GM18867 (cell line): ENCODE data around the gene GZF1.

ENCODE experiments used
- ATAC-seq: cut with Tn5 transposase; IDR thresholded peaks from one replicate; pipeline ENCODE4 v1.9.1; 2021; ENCODE audit warnings: mild to moderate bottlenecking, moderate library complexity; ENCODE audit not compliant: unreplicated experiment

The GZF1 gene

DNA sequence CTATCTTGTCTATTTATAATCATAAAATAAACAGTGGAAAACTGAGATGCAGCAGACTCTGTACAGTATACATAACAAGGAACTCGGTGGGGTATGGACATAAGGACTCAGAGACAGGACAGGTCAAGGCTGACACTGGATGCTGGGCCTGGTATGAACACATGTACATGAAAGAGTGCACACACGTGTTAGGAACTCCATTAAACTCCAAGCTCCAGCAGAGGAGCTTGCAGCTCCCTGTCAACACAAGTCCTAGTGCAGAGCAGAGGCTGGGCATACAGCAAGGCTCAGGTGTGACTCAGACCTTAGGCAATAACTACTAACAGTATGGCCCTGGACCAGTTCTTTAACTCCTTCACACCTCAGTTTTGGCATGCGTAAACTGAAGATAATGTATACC, 42.2 kb downstream of the GZF1 start:
- no peak for ATAC-seq

GRCh38 chr20:23406880-23407279, 44.9 kb downstream of the GZF1 start:
- ATAC-seq, result no peak

- peak; percentile 95 for ATAC-seq
These were observed 45.9 kb downstream of the GZF1 start for GRCh38 chr20:23407781-23408464.

GRCh38 chr20:23408957-23409356, 47.0 kb downstream of the GZF1 start:
- no peak for ATAC-seq

- no peak for ATAC-seq
These were observed 47.8 kb downstream of the GZF1 start for GRCh38 chr20:23409800-23410199.

GRCh38 chr20:23410916-23411695, 49.1 kb downstream of the GZF1 start:
- ATAC-seq, result no peak

- ATAC-seq, result no peak
These were observed 50.0 kb downstream of the GZF1 start for GRCh38 chr20:23412026-23412425.

- no peak for ATAC-seq
These were observed 52.0 kb downstream of the GZF1 start for GRCh38 chr20:23413862-23414422.

- no peak for ATAC-seq
These were observed 52.7 kb downstream of the GZF1 start for GRCh38 chr20:23414526-23415188.

GRCh38 chr20:23415555-23415954, 53.6 kb downstream of the GZF1 start:
- ATAC-seq, result no peak

GRCh38 chr20:23415959-23416583, 54.1 kb downstream of the GZF1 start:
- no peak for ATAC-seq

DNA sequence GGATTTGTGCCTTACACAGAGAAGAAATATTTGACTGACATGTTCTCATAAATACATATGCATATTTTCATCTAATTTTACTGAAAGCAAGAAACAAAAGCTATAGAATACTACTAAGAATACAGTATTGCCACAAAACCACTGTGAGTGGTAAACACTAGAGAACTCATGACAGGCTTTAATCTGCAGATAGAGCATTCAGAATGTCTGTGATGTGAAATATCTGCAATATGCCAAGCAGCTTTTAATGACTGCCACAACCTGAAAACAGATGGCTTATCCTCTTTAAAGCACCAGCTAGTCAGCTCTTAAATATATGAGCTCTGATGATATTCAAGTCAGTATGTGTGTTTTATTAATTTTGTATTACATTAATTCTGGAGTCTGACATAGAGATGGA, 55.9 kb downstream of the GZF1 start:
- no peak for ATAC-seq

DNA sequence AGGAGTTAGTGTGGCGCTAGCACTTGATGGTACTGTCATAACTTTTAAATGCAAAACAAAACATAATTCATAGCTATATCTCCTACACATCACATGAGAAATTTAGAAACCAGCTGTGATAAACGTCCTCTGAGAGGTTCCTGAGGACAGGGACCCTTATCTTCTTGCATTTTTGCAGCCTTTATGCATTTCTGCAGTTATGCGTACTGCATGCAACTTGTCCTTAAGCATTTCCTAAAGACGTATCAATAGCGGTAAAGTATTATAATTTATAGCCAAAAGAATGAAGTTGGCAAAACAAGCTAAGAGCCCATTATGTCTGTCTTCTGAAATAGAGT, 57.6 kb downstream of the GZF1 start:
- no peak for ATAC-seq

- ATAC-seq, result peak; percentile 28
These were observed 58.3 kb downstream of the GZF1 start for GRCh38 chr20:23419995-23420901.

DNA sequence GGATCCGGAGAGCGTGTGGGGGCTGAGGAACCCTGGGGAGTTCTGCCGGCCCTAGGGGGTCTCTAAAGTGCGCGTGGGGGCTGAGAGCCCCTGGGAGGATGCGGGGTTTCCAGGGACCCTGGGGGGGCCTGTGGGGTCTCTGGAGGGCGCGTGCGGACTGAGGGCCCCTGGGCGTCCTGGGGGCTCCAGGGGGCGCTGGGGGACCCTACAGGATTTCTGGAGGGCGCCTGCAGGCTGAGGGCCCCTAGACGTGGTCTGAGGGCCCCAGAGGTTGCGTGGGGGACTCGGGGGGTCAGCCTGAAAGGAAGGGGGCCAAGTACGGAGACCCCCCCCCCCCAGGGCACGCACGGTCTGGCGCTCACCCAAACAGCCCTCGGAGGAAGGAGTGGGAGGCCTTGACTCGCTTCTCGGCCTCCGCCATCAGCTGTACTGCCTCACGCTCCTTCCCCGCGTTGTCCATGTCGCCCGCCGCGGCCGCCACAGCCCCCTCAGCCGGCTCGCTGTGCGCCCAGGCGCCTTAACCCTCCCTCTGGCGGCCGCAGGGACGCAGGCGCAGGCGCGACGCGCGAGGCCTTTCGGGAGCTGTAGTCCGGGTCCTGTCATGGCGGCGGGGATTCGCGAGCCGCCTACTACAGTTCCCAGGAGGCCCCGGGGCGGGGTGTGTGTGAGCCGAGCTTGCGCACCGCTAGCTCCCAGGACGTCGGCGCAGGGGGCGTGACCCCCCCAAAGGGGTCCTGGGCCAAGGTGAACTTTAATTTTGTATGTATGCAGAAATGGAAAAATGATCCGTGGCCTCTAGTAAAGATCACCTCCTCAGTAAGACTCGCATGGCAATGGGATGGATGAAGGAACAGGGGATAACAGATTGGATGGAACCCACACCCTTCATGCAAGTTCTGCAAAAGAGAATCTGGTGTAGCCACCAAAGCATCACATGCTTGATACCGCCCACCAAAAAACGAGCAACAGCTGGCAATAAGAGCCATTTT, 59.3 kb downstream of the GZF1 start, which contains the start of gene NAPB:
TSS of gene NAPB (minus strand) at position 546 of the 989 bp plus-strand sequence. CDS start at position 460, 86 bp downstream.
- peak; percentile 98 for ATAC-seq
